Body of pancreas (tissue), 4 donors: ENCODE results near the gene PXDC1. TPM values are rescaled to one million over a fixed set of nuclear protein-coding genes. Genes with fewer than 3 reads are reported as not detected.
"Not testable (repeated sequence)": the region's sequence is repeated elsewhere in the genome, so short reads cannot be mapped to it uniquely, and the experiment has no call there.

Experiments
- ATAC-seq: fragments of 150-250 bp; one replicate; pipeline ENCODE4 v1.9.1; 2016
- DNase-seq, 4 donors: peaks; one replicate each; pipeline ENCODE4 v3.0.0-alpha.2; 2019
- H3K27ac ChIP-seq, 4 donors: fragments of 200-600 bp; sonication (generic); 1 replicate in 3 of 4; 2 replicates in 1 of 4; pipeline versions ENCODE4 v1.5.1 to v1.6.1; 2016 to 2019; ENCODE audit warnings: mild to moderate bottlenecking in 1 of 4, mixed read lengths in 1 of 4, moderate library complexity in 1 of 4
- H3K27me3 ChIP-seq, 2 donors: fragments of 200-600 bp; sonication (generic); one replicate each; pipeline ENCODE4 v1.6.0; 2016; ENCODE audit warnings: mild to moderate bottlenecking in 1 of 2
- H3K36me3 ChIP-seq, 2 donors: fragments of 200-600 bp; sonication (generic); replicated peaks in 1 of 2; 2 replicates each; pipeline ENCODE4 v1.5.1; 2016; ENCODE audit warnings: low read depth in 2 of 2; ENCODE audit not compliant: insufficient read depth in 1 of 2
- H3K4me1 ChIP-seq: fragments of 200-600 bp; sonication (generic); one replicate; pipeline ENCODE4 v1.6.0; 2016
- H3K4me3 ChIP-seq, 2 donors: fragments of 200-600 bp; sonication (generic); 1 replicate in 1 of 2; 2 replicates in 1 of 2; pipeline ENCODE4 v1.5.1; 2016 to 2019
- H3K9me3 ChIP-seq, 3 donors: fragments of 200-600 bp; sonication (generic); 1 replicate in 2 of 3; 2 replicates in 1 of 3; pipeline ENCODE4 v1.5.1; 2016
- POLR2A ChIP-seq, 3 donors: fragments of 450-650 bp; IDR thresholded peaks; one replicate each; pipeline ENCODE4 v1.6.1; 2016; ENCODE audit warnings: antibody characterized with exemption in 3 of 3, mild to moderate bottlenecking in 2 of 3
- WGBS, 2 donors: methylation state at CpG; one replicate each; pipeline ENCODE4 v1.1.5; 2017; 5-methylcytosine and 5-hydroxymethylcytosine counted together
- intact Hi-C: fragments of 100-400 bp; cut with DNase I; formaldehyde crosslinking; loops from one replicate; pipeline ENCODE4 v1.15.1; 2023
- total RNA-seq, 2 donors: library from RNA; depleted of rRNA; stranded (reverse); fragments of >200 nt; gene quantifications; one replicate each; pipeline ENCODE4 v1.1.0, GENCODE V29; 2016
- TF ChIP-seq, protein P1 (sequence below), 7 experiments: fragments of 450-650 bp in 4 of 7; fragments of 200-600 bp in 3 of 7; sonication (generic) in 3 of 7; IDR thresholded peaks; one replicate each; pipeline ENCODE4 v1.5.1; 2016 to 2019; ENCODE audit warnings: antibody characterized with exemption in 7 of 7

PXDC1 gene
- total RNA-seq, 2 donors from 2014 or later = 30.9 to 35.6 TPM

DNA sequence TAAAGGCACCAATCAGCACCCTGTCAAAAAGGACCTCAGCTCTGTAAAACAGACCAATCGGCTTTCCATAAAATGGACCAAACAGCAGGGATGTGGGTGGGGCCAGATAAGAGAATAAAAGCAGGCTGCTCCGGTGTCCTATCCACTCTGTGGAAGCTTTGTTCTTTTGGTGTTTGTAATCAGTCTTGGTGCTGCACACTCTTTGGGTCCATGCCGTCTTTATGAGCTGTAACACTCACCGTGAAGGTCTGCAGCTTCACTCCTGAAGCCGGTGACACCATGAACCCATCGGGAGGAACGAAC, 7.3 kb upstream of the PXDC1 start:
- DNase-seq = no peak
- TF ChIP-seq, protein P1, sequence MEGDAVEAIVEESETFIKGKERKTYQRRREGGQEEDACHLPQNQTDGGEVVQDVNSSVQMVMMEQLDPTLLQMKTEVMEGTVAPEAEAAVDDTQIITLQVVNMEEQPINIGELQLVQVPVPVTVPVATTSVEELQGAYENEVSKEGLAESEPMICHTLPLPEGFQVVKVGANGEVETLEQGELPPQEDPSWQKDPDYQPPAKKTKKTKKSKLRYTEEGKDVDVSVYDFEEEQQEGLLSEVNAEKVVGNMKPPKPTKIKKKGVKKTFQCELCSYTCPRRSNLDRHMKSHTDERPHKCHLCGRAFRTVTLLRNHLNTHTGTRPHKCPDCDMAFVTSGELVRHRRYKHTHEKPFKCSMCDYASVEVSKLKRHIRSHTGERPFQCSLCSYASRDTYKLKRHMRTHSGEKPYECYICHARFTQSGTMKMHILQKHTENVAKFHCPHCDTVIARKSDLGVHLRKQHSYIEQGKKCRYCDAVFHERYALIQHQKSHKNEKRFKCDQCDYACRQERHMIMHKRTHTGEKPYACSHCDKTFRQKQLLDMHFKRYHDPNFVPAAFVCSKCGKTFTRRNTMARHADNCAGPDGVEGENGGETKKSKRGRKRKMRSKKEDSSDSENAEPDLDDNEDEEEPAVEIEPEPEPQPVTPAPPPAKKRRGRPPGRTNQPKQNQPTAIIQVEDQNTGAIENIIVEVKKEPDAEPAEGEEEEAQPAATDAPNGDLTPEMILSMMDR (IDR thresholded peaks at IDR 0.05) = no peak
- no peak for TF ChIP-seq POLR2A (IDR thresholded peaks at IDR 0.05)
- H3K27ac ChIP-seq = no peak overlapping the region
- no peaks in the 10 kb centered on the region for H3K4me1 ChIP-seq
- 67 to 96% methylated on average over 7 of the region's 7 CpGs for WGBS, 2 donors
- no peak overlapping the region for H3K4me3 ChIP-seq
- intact Hi-C loops = no loop called here
- no peaks in the 10 kb centered on the region for H3K9me3 ChIP-seq
- no peaks in the 10 kb centered on the region for H3K36me3 ChIP-seq
- no peak for ATAC-seq
- H3K27me3 ChIP-seq = no peaks in the 10 kb centered on the region

GRCh38 chr6:3757998-3758841, 6.7 kb upstream of the PXDC1 start:
- H3K4me3 ChIP-seq, H3K27ac ChIP-seq, H3K9me3 ChIP-seq, H3K27me3 ChIP-seq, H3K4me1 ChIP-seq, ATAC-seq, DNase-seq, intact Hi-C loops, H3K36me3 ChIP-seq: not testable (repeated sequence)
- 95 to 96% methylated on average over 37 to 48 of the region's 57 CpGs for WGBS, 2 donors

DNA sequence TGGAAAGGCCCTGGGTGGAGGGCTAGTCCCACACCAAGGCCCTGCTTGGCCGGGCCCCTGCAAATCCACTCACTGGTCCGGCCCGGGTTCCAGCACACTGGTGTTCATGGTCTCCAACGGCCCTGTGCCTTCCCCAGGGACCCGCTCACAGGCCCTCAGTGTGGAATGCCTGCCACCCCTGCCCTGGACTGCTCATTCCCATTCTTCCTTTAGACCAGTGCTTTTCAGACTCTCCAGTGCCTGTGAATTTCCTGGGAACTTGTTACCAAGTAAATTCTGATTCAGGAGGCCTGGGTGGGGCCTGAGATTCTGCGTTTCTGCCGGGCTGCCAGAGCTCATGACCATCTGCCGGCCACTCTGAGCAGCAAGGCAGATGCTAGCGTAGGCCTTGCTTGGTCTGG, 5.7 kb upstream of the PXDC1 start:
- no peak for ATAC-seq
- DNase-seq = no peak
- Histone ChIP-seq H3K9me3 (no peaks in the 10 kb centered on the region), H3K27me3 (no peaks in the 10 kb centered on the region), H3K27ac (no peak overlapping the region), H3K36me3 (no peaks in the 10 kb centered on the region), H3K4me1 (peaks cover 2% of the 10 kb centered on the region), H3K4me3 (no peak overlapping the region)
- TF ChIP-seq, protein P1 (IDR thresholded peaks at IDR 0.05) = no peak
- no peak for TF ChIP-seq POLR2A (IDR thresholded peaks at IDR 0.05)
- intact Hi-C loops = no loop called here
- 87 to 89% methylated on average over 9 of the region's 9 CpGs for WGBS, 2 donors

- intact Hi-C loops = no loop called here
- DNase-seq (no peak), ATAC-seq (no peak)
- Histone ChIP-seq H3K4me1 (peaks cover 7% of the 10 kb centered on the region), H3K27ac (no peak overlapping the region), H3K36me3 (no peaks in the 10 kb centered on the region), H3K27me3 (no peaks in the 10 kb centered on the region), H3K4me3 (no peak overlapping the region), H3K9me3 (no peaks in the 10 kb centered on the region)
- WGBS, 2 donors = 44 to 78% methylated on average over 3 of the region's 3 CpGs
- TF ChIP-seq, protein P1 (IDR thresholded peaks at IDR 0.05) = no peak
- no peak for TF ChIP-seq POLR2A (IDR thresholded peaks at IDR 0.05)
These were observed 5.0 kb upstream of the PXDC1 start for GRCh38 chr6:3756546-3756945.

DNA sequence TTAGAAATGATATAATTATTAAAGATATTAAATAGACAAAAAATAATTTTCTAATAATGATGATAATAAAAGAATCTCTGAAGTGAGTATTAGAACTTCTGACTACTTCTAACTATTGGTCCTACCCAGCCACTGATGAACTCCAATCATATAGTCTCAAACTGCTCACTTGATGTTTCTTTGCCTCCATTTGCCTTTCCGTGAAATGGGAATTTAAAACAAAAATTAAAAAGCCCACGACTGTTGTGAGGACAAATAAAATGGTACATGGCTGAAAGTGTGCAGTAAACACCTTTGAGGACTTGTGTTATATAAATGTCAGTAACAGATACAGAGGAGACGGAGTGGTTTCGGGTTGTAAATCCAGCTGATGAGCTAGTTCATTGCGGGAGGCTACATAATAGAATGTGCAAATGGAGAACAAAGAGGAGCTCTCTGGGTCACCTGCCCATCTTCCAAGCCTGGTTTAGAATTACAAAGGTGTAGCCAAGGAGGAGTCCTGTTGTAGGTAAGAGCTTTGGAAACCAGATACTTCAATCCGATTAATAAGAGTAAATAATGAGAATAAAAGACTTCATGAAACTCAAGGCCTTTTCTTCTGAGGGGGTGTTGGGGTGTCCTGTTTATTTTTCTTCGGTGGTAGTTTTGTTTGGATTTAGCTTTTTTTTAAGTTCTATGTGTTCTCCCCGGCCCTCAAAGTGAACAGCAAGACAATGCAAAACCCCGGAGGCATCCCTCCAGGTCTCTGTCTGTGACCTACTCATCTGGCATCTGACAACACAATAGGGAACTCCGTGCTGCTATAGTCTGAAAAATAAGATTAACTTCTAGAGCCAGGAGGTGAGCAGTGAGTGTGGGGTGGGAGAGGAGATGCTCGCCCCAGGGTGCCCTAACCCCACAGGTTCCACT, 4.4 kb upstream of the PXDC1 start:
- 57 to 67% methylated on average over 11 of the region's 11 CpGs for WGBS, 2 donors
- ATAC-seq (no peak), DNase-seq (no peak)
- TF ChIP-seq, protein P1 (IDR thresholded peaks at IDR 0.05) = no peak
- TF ChIP-seq POLR2A (IDR thresholded peaks at IDR 0.05) = no peak
- H3K9me3 ChIP-seq = no peaks in the 10 kb centered on the region
- H3K27ac ChIP-seq = no peak overlapping the region
- H3K4me3 ChIP-seq = no peak overlapping the region
- H3K4me1 ChIP-seq = peaks cover 13% of the 10 kb centered on the region
- intact Hi-C loops = no loop called here
- H3K36me3 ChIP-seq = no peaks in the 10 kb centered on the region
- no peaks in the 10 kb centered on the region for H3K27me3 ChIP-seq
